Caco-2 (cell line): ENCODE results near the gene SLC39A12. TPM values are rescaled to one million over a fixed set of nuclear protein-coding genes. Genes with fewer than 3 reads are reported as not detected.

Experiments
- BruUV-seq: library from RNA; stranded (reverse); fragments of 400-500 nt; replicated peaks from 2 replicates; lab custom pipeline; 2021; lab: Mats Ljungman, UMichigan
- CTCF ChIA-PET: fragments of 300-600 bp; sonication (Branson Sonifier 250); formaldehyde crosslinking; loops from one replicate; lab custom pipeline; 2022; ENCODE audit warnings: antibody characterized with exemption; lab: Charles Lee
- POLR2A ChIA-PET: fragments of 300-600 bp; sonication (Branson Sonifier 250); formaldehyde crosslinking; loops from one replicate; lab custom pipeline; 2022; ENCODE audit warnings: antibody characterized with exemption; lab: Charles Lee
- DNase-seq, 2 experiments: peaks; one replicate each; pipeline versions ENCODE4 v3.0.0 to v3.0.0-alpha.2; 2020 to 2022
- H3K27me3 ChIP-seq: replicated peaks from 2 replicates; pipeline ENCODE4 v1.6.0; 2011; ENCODE audit warnings: low read length; ENCODE audit not compliant: control insufficient read depth, insufficient read depth
- H3K36me3 ChIP-seq: 2 replicates; pipeline ENCODE4 v1.5.1; 2011; ENCODE audit warnings: low read length; ENCODE audit not compliant: control insufficient read depth, insufficient read depth
- H3K4me1 ChIP-seq: fragments of 250-450 bp; sonication (Bioruptor Pico); 2 replicates; pipeline ENCODE4 v1.5.1; 2020; ENCODE audit warnings: mild to moderate bottlenecking
- H3K4me3 ChIP-seq: 2 replicates; pipeline ENCODE4 v1.5.1; 2011; ENCODE audit warnings: low read depth, mild to moderate bottlenecking, control low read depth, low read length
- H3K9me3 ChIP-seq: fragments of 250-450 bp; sonication (Bioruptor Pico); 2 replicates; pipeline ENCODE4 v1.5.1; 2020; ENCODE audit warnings: mild to moderate bottlenecking, moderate library complexity
- H3K27ac Mint-ChIP-seq: one replicate; pipeline ENCODE4 v1.8.0; 2022; ENCODE audit warnings: mixed read lengths; ENCODE audit not compliant: unreplicated experiment
- H3K27me3 Mint-ChIP-seq: one replicate; pipeline ENCODE4 v1.8.0; 2022; ENCODE audit warnings: mixed read lengths; ENCODE audit not compliant: insufficient read depth, unreplicated experiment
- H3K36me3 Mint-ChIP-seq: one replicate; pipeline ENCODE4 v1.8.0; 2022; ENCODE audit warnings: mild to moderate bottlenecking, mixed read lengths; ENCODE audit not compliant: insufficient read depth, unreplicated experiment
- H3K4me1 Mint-ChIP-seq: one replicate; pipeline ENCODE4 v1.8.0; 2022; ENCODE audit warnings: low read depth, mixed read lengths; ENCODE audit not compliant: unreplicated experiment
- H3K4me3 Mint-ChIP-seq: one replicate; pipeline ENCODE4 v1.8.0; 2022; ENCODE audit warnings: mild to moderate bottlenecking, moderate library complexity, mixed read lengths; ENCODE audit not compliant: unreplicated experiment
- H3K9me3 Mint-ChIP-seq: one replicate; pipeline ENCODE4 v1.8.0; 2022; ENCODE audit warnings: mixed read lengths; ENCODE audit not compliant: unreplicated experiment
- CTCF ChIP-seq, 2 experiments: fragments of 200-600 bp in 1 of 2; IDR thresholded peaks; 1 replicate in 1 of 2; 2 replicates in 1 of 2; pipeline versions ENCODE4 v1.5.1 to v1.8.0; 2011 to 2022; ENCODE audit warnings: antibody characterized with exemption in 1 of 2, control low read depth in 1 of 2, inconsistent platforms in 1 of 2, low read depth in 1 of 2, low read length in 1 of 2, mild to moderate bottlenecking in 1 of 2, moderate library complexity in 1 of 2; ENCODE audit not compliant: insufficient read depth in 1 of 2, severe bottlenecking in 1 of 2, unreplicated experiment in 1 of 2
- intact Hi-C: fragments of 100-400 bp; cut with micrococcal nuclease; formaldehyde crosslinking; loops from one replicate; pipeline ENCODE4 v1.10.0; 2022; ENCODE audit not compliant: unreplicated experiment
- total RNA-seq: library from RNA; stranded (reverse); gene quantifications from 2 replicates; pipeline ENCODE4 v1.2.3, GENCODE V29; 2022

The SLC39A12 gene
- total RNA-seq, 1 experiment from 2014 or later: not detected

GRCh38 chr10:17912754-17913153, 39.0 kb upstream of the SLC39A12 start:
- no peak for TF ChIP-seq CTCF (IDR thresholded peaks at IDR 0.05; ENCODE audit: insufficient read depth in 1 of 2, low read depth in 1 of 2, low read length in 1 of 2, severe bottlenecking in 1 of 2, unreplicated experiment in 1 of 2)
- CTCF ChIA-PET: no interaction called here
- Mint-ChIP-seq H3K27me3 (peaks cover 13% of the 10 kb centered on the region), H3K9me3 (no peaks in the 10 kb centered on the region), H3K27ac (no peak overlapping the region), H3K36me3 (no peaks in the 10 kb centered on the region), H3K4me1 (no peaks in the 10 kb centered on the region), H3K4me3 (no peak overlapping the region)
- Histone ChIP-seq H3K9me3 (no peaks in the 10 kb centered on the region), H3K4me3 (no peak overlapping the region), H3K4me1 (no peaks in the 10 kb centered on the region), H3K27me3 (no peaks in the 10 kb centered on the region), H3K36me3 (no peaks in the 10 kb centered on the region)
- POLR2A ChIA-PET: no interaction called here
- DNase-seq: no peak
- BruUV-seq: no TSS peak
- intact Hi-C loops: loop anchor here (10.0 kb wide), 1 partner anchor 102 kb away; no protein-coding TSS in a partner anchor

- H3K27ac Mint-ChIP-seq: no peak overlapping the region
- Histone ChIP-seq H3K27me3 (no peaks in the 10 kb centered on the region), H3K36me3 (no peaks in the 10 kb centered on the region), H3K4me3 (no peak overlapping the region), H3K9me3 (no peaks in the 10 kb centered on the region), H3K4me1 (no peaks in the 10 kb centered on the region)
- ChIA-PET CTCF (no interaction called here), POLR2A (no interaction called here)
- H3K4me1 Mint-ChIP-seq: no peaks in the 10 kb centered on the region
- peaks cover 8% of the 10 kb centered on the region for H3K27me3 Mint-ChIP-seq
- TF ChIP-seq CTCF (IDR thresholded peaks at IDR 0.05; ENCODE audit: insufficient read depth in 1 of 2, low read depth in 1 of 2, low read length in 1 of 2, severe bottlenecking in 1 of 2, unreplicated experiment in 1 of 2): no peak
- H3K36me3 Mint-ChIP-seq: no peaks in the 10 kb centered on the region
- intact Hi-C loops: loop anchor here (10.0 kb wide), 1 partner anchor 101 kb away; no protein-coding TSS in a partner anchor
- no TSS peak for BruUV-seq
- no peaks in the 10 kb centered on the region for H3K9me3 Mint-ChIP-seq
- H3K4me3 Mint-ChIP-seq: no peak overlapping the region
- DNase-seq: no peak
Measured at GRCh38 chr10:17913604-17914003, 38.1 kb upstream of the SLC39A12 start.

- no peaks in the 10 kb centered on the region for H3K4me1 Mint-ChIP-seq
- no peaks in the 10 kb centered on the region for H3K36me3 ChIP-seq
- H3K4me3 ChIP-seq: no peak overlapping the region
- H3K27ac Mint-ChIP-seq: no peak overlapping the region
- no peaks in the 10 kb centered on the region for H3K36me3 Mint-ChIP-seq
- peaks cover 8% of the 10 kb centered on the region for H3K27me3 Mint-ChIP-seq
- ChIA-PET CTCF (no interaction called here), POLR2A (no interaction called here)
- H3K9me3 ChIP-seq: no peaks in the 10 kb centered on the region
- no TSS peak for BruUV-seq
- no peak for TF ChIP-seq CTCF (IDR thresholded peaks at IDR 0.05; ENCODE audit: insufficient read depth in 1 of 2, low read depth in 1 of 2, low read length in 1 of 2, severe bottlenecking in 1 of 2, unreplicated experiment in 1 of 2)
- no peaks in the 10 kb centered on the region for H3K27me3 ChIP-seq
- intact Hi-C loops: loop anchor here (10.0 kb wide), 1 partner anchor 100 kb away; no protein-coding TSS in a partner anchor
- no peak overlapping the region for H3K4me3 Mint-ChIP-seq
- H3K9me3 Mint-ChIP-seq: no peaks in the 10 kb centered on the region
- DNase-seq: no peak
- H3K4me1 ChIP-seq: no peaks in the 10 kb centered on the region
Measured at GRCh38 chr10:17914169-17915045, 37.3 kb upstream of the SLC39A12 start.
